Prostate gland (tissue), 2 donors: ENCODE data around the gene KIZ. TPM values are rescaled to one million over a fixed set of nuclear protein-coding genes. Genes with fewer than 3 reads are reported as not detected.
"Not testable (repeated sequence)": the region's sequence is repeated elsewhere in the genome, so short reads cannot be mapped to it uniquely, and the experiment has no call there.

Source experiments
- DNase-seq: peaks from one replicate; pipeline ENCODE4 v3.0.0-alpha.2; 2019; ENCODE audit warnings: low spot score
- H3K27ac ChIP-seq, 2 donors: fragments of 200-600 bp; sonication (generic); 2 replicates each; pipeline ENCODE4 v1.5.1; 2017 to 2019
- H3K27me3 ChIP-seq: fragments of 200-600 bp; sonication (generic); replicated peaks from 2 replicates; pipeline ENCODE4 v1.5.1; 2019; ENCODE audit not compliant: insufficient read depth
- H3K36me3 ChIP-seq, 2 donors: fragments of 200-600 bp; sonication (generic); 1 replicate in 1 of 2; 2 replicates in 1 of 2; pipeline versions ENCODE4 v1.5.1 to v1.8.1; 2017 to 2019
- H3K4me1 ChIP-seq: fragments of 200-600 bp; sonication (generic); replicated peaks from 2 replicates; pipeline ENCODE4 v1.5.1; 2019
- H3K4me3 ChIP-seq, 2 donors: fragments of 200-600 bp; sonication (generic); 2 replicates each; pipeline ENCODE4 v1.5.1; 2017 to 2019
- H3K9me3 ChIP-seq: fragments of 200-600 bp; sonication (generic); 2 replicates; pipeline ENCODE4 v1.5.1; 2017
- CTCF ChIP-seq, 4 experiments: fragments of 200-600 bp in 2 of 4; fragments of 450-650 bp in 2 of 4; sonication (generic) in 2 of 4; IDR thresholded peaks; 1 replicate in 3 of 4; 2 replicates in 1 of 4; pipeline ENCODE4 v1.5.1; 2016 to 2019; ENCODE audit warnings: antibody characterized with exemption in 4 of 4, mild to moderate bottlenecking in 2 of 4, moderate library complexity in 2 of 4
- POLR2A ChIP-seq: fragments of 450-650 bp; IDR thresholded peaks from one replicate; pipeline ENCODE4 v1.6.1; 2016; ENCODE audit warnings: antibody characterized with exemption, mild to moderate bottlenecking
- POLR2AphosphoS5 ChIP-seq: sonication (generic); formaldehyde crosslinking; IDR thresholded peaks from one replicate; pipeline ENCODE4 v1.6.1; 2017; ENCODE audit warnings: antibody characterized with exemption
- WGBS: methylation state at CpG from one replicate; pipeline ENCODE4 v1.1.5; 2018; 5-methylcytosine and 5-hydroxymethylcytosine counted together
- intact Hi-C: fragments of 100-400 bp; cut with DNase I; formaldehyde crosslinking; loops from one replicate; pipeline ENCODE4 v1.14.2; 2022
- total RNA-seq, 2 donors: library from RNA; depleted of rRNA; stranded (reverse); fragments of >200 nt; gene quantifications; one replicate each; pipeline ENCODE4 v1.1.0, GENCODE V29; 2016

The KIZ gene
- total RNA-seq, 2 donors from 2014 or later: 39.9 to 41.0 TPM

GRCh38 chr20:21244808-21245207, 118.9 kb downstream of the KIZ start:
- Histone ChIP-seq H3K27ac (no peak overlapping the region), H3K9me3 (no peaks in the 10 kb centered on the region), H3K4me3 (no peak overlapping the region), H3K27me3 (no peaks in the 10 kb centered on the region), H3K36me3 (no peaks in the 10 kb centered on the region), H3K4me1 (no peaks in the 10 kb centered on the region)
- intact Hi-C loops: no loop called here
- WGBS: 97% methylated on average over 3 of the region's 3 CpGs
- DNase-seq: no peak
- TF ChIP-seq POLR2AphosphoS5: no peak
- no peak for TF ChIP-seq CTCF (IDR thresholded peaks at IDR 0.05)
- TF ChIP-seq POLR2A: no peak

GRCh38 chr20:21246161-21246560, 120.3 kb downstream of the KIZ start:
- Histone ChIP-seq H3K9me3 (no peaks in the 10 kb centered on the region), H3K27ac (peak overlapping the region in 1 of 2 donors; percentile 18), H3K4me1 (no peaks in the 10 kb centered on the region), H3K36me3 (no peaks in the 10 kb centered on the region), H3K4me3 (no peak overlapping the region), H3K27me3 (no peaks in the 10 kb centered on the region)
- intact Hi-C loops: no loop called here
- no peak for TF ChIP-seq CTCF (IDR thresholded peaks at IDR 0.05)
- no peak for TF ChIP-seq POLR2A
- peak; percentile 58 for TF ChIP-seq POLR2AphosphoS5
- WGBS: 66% methylated on average over 3 of the region's 3 CpGs
- peak; percentile 25 for DNase-seq

- H3K27me3 ChIP-seq, H3K9me3 ChIP-seq, H3K4me3 ChIP-seq, H3K36me3 ChIP-seq, DNase-seq, intact Hi-C loops, H3K27ac ChIP-seq, H3K4me1 ChIP-seq: not testable (repeated sequence)
- WGBS: 92% methylated on average over 8 of the region's 8 CpGs
Measured at GRCh38 chr20:21247603-21248095, 121.8 kb downstream of the KIZ start.

GRCh38 chr20:21251278-21251677, 125.4 kb downstream of the KIZ start:
- 51% methylated on average over 6 of the region's 6 CpGs for WGBS
- DNase-seq: no peak
- no peaks in the 10 kb centered on the region for H3K9me3 ChIP-seq
- no peaks in the 10 kb centered on the region for H3K27me3 ChIP-seq
- H3K4me3 ChIP-seq: no peak overlapping the region
- no peaks in the 10 kb centered on the region for H3K4me1 ChIP-seq
- no peak overlapping the region for H3K27ac ChIP-seq
- no peaks in the 10 kb centered on the region for H3K36me3 ChIP-seq
- TF ChIP-seq CTCF (IDR thresholded peaks at IDR 0.05) (no peak), POLR2A (no peak), POLR2AphosphoS5 (no peak)
- intact Hi-C loops: no loop called here

GRCh38 chr20:21257192-21257591, 131.3 kb downstream of the KIZ start:
- Histone ChIP-seq H3K36me3 (no peaks in the 10 kb centered on the region), H3K9me3 (no peaks in the 10 kb centered on the region), H3K4me1 (no peaks in the 10 kb centered on the region), H3K27ac (no peak overlapping the region), H3K4me3 (no peak overlapping the region), H3K27me3 (no peaks in the 10 kb centered on the region)
- no peak for DNase-seq
- TF ChIP-seq POLR2A (no peak), CTCF (IDR thresholded peaks at IDR 0.05) (no peak), POLR2AphosphoS5 (no peak)
- intact Hi-C loops: no loop called here
- WGBS: 46% methylated on average over 3 of the region's 3 CpGs
